Measurements from ENCODE around the gene LMCD1. TPM values are rescaled to one million over a fixed set of nuclear protein-coding genes. Genes with fewer than 3 reads are reported as not detected.

LMCD1 gene
- polyA plus RNA-seq (ENCODE audit: insufficient read length), result 26.4 TPM
- long read RNA-seq, donor 1, full-length matches to known transcripts, result 12 of 12 reads
- long read RNA-seq, donor 1, partial matches to known transcripts, result 0 of 12 reads
- long read RNA-seq, donor 1, other reads (novel, unspliced or antisense), result 0 of 12 reads
- long read RNA-seq, donor 2, full-length matches to known transcripts, result 16 of 16 reads
- long read RNA-seq, donor 2, partial matches to known transcripts, result 0 of 16 reads
- long read RNA-seq, donor 2, other reads (novel, unspliced or antisense), result 0 of 16 reads
- long read RNA-seq, donor 3, full-length matches to known transcripts, result 5 of 5 reads
- long read RNA-seq, donor 3, partial matches to known transcripts, result 0 of 5 reads
- long read RNA-seq, donor 3, other reads (novel, unspliced or antisense), result 0 of 5 reads
- long read RNA-seq, donor 4, result 0 reads
- long read RNA-seq, donor 5, full-length matches to known transcripts, result 25 of 25 reads
- long read RNA-seq, donor 5, partial matches to known transcripts, result 0 of 25 reads
- long read RNA-seq, donor 5, other reads (novel, unspliced or antisense), result 0 of 25 reads
- long read RNA-seq, donor 6, full-length matches to known transcripts, result 13 of 13 reads
- long read RNA-seq, donor 6, partial matches to known transcripts, result 0 of 13 reads
- long read RNA-seq, donor 6, other reads (novel, unspliced or antisense), result 0 of 13 reads
- long read RNA-seq, donor 7, full-length matches to known transcripts, result 20 of 39 reads
- long read RNA-seq, donor 7, partial matches to known transcripts, result 19 of 39 reads
- long read RNA-seq, donor 7, other reads (novel, unspliced or antisense), result 0 of 39 reads
- long read RNA-seq, donor 8, full-length matches to known transcripts, result 6 of 11 reads
- long read RNA-seq, donor 8, partial matches to known transcripts, result 5 of 11 reads
- long read RNA-seq, donor 8, other reads (novel, unspliced or antisense), result 0 of 11 reads

GRCh38 chr3:8501371-8502131 is at the start of gene LMCD1:
LMCD1 (plus strand) TSS chr3:8501823; CDS start chr3:8501939, 116 bp downstream.
- peak; percentile 93 for DNase-seq

GRCh38 chr3:8452112-8452511 is 49.5 kb upstream of the LMCD1 start:
- no peak for DNase-seq

GRCh38 chr3:8453153-8453552 is 48.5 kb upstream of the LMCD1 start:
- DNase-seq, result no peak

GRCh38 chr3:8455526-8456411 is 45.9 kb upstream of the LMCD1 start:
- DNase-seq, result no peak

GRCh38 chr3:8456412-8456811 is 45.2 kb upstream of the LMCD1 start:
- DNase-seq, result no peak

- no peak for DNase-seq
These were observed 44.6 kb upstream of the LMCD1 start for GRCh38 chr3:8457039-8457438.

GRCh38 chr3:8458238-8458661 is 43.4 kb upstream of the LMCD1 start:
- no peak for DNase-seq

- DNase-seq, result no peak
These were observed 42.9 kb upstream of the LMCD1 start for GRCh38 chr3:8458711-8459110.

- no peak for DNase-seq
These were observed 41.4 kb upstream of the LMCD1 start for GRCh38 chr3:8460050-8460708.

GRCh38 chr3:8460815-8461456 is 40.7 kb upstream of the LMCD1 start:
- DNase-seq, result no peak

- DNase-seq, result no peak
These were observed 37.0 kb upstream of the LMCD1 start for GRCh38 chr3:8464668-8465067.

- no peak for DNase-seq
These were observed 35.1 kb upstream of the LMCD1 start for GRCh38 chr3:8466526-8466925.

GRCh38 chr3:8470801-8471200 is 30.8 kb upstream of the LMCD1 start:
- DNase-seq, result peak; percentile 35

GRCh38 chr3:8472549-8472948 is 29.1 kb upstream of the LMCD1 start:
- no peak for DNase-seq

GRCh38 chr3:8473029-8473428 is 28.6 kb upstream of the LMCD1 start:
- no peak for DNase-seq

- no peak for DNase-seq
These were observed 27.6 kb upstream of the LMCD1 start for GRCh38 chr3:8473990-8474389.

GRCh38 chr3:8474991-8475390 is 26.6 kb upstream of the LMCD1 start:
- DNase-seq, result no peak

- no peak for DNase-seq
These were observed 20.9 kb upstream of the LMCD1 start for GRCh38 chr3:8480699-8481098.

- no peak for DNase-seq
These were observed 20.2 kb upstream of the LMCD1 start for GRCh38 chr3:8481380-8481779.

GRCh38 chr3:8482263-8482662 is 19.4 kb upstream of the LMCD1 start:
- no peak for DNase-seq
